GM12801 (cell line): Measurements from ENCODE around the gene ERAS.

Experiments
- CTCF ChIP-seq: IDR thresholded peaks from one replicate; pipeline ENCODE4 v1.5.1; 2011; ENCODE audit warnings: control low read depth; ENCODE audit not compliant: insufficient read length; ENCODE audit errors: extremely low read depth

ERAS gene

GRCh38 chrX:48800574-48801279 is 25.6 kb upstream of the ERAS start:
- no peak for TF ChIP-seq CTCF

GRCh38 chrX:48801280-48802088 is 24.8 kb upstream of the ERAS start, which contains the start of gene HDAC6:
Gene HDAC6 (plus strand): TSS chrX:48802067. CDS start chrX:48802693, 626 bp downstream.
- no peak for TF ChIP-seq CTCF

GRCh38 chrX:48802089-48802904 is 24.0 kb upstream of the ERAS start:
- TF ChIP-seq CTCF = no peak

GRCh38 chrX:48802905-48803200 is 23.5 kb upstream of the ERAS start:
- no peak for TF ChIP-seq CTCF

- no peak for TF ChIP-seq CTCF
Observed at GRCh38 chrX:48806081-48806480, 20.2 kb upstream of the ERAS start.

- TF ChIP-seq CTCF = no peak
Observed at GRCh38 chrX:48813644-48814043, 12.7 kb upstream of the ERAS start.

GRCh38 chrX:48814722-48815121 is 11.6 kb upstream of the ERAS start:
- no peak for TF ChIP-seq CTCF
